ENCODE results near the gene MYORG. TPM values are rescaled to one million over a fixed set of nuclear protein-coding genes. Genes with fewer than 3 reads are reported as not detected.

The MYORG gene
- total and polyA plus RNA-seq, 9 of the 15 experiments (the other 6 are each of a cell fraction or from before 2014, with no cell fraction given): 0.06 to 0.82 (median 0.18) TPM

GRCh38 chr9:34419716-34420504 lies 43.2 kb upstream of the MYORG start:
- no peaks in the 10 kb centered on the region for H3K36me3 ChIP-seq (ENCODE audit: control insufficient read depth, insufficient read depth, low read length)
- no TSS peak for BruUV-seq (replicated peaks)
- H3K9me3 ChIP-seq (replicated peaks; ENCODE audit: control insufficient read depth, insufficient read depth, low read depth, low read length): no peaks in the 10 kb centered on the region
- ChIA-PET CTCF (ENCODE audit: low intra/inter-chr PET ratio) (no interaction called here), POLR2A (interaction anchor here (0.6 to 1.1 kb wide), 4 partner anchors 9 to 245 kb away, joined by 3 to 4 read pairs (median 4); no protein-coding TSS in a partner anchor)
- peaks cover 4% of the 10 kb centered on the region; the same call in 1 of the 2 replicates for H4K20me1 ChIP-seq (replicated peaks; ENCODE audit: control insufficient read depth, insufficient read depth, low read length)
- intact Hi-C loops (cut with micrococcal nuclease): no loop called here
- ATAC-seq: no peak
- in situ Hi-C loops (cut with MboI): loop anchor here (10.0 kb wide), 1 partner anchor 75 kb away; no protein-coding TSS in a partner anchor
- no peaks in the 10 kb centered on the region for H3K79me2 ChIP-seq (ENCODE audit: control insufficient read depth, insufficient read depth, low read length)
- no peak overlapping the region for H3K9ac ChIP-seq (ENCODE audit: insufficient read depth in 1 of 2, low read depth in 2 of 2, low read length in 2 of 2)
- H3K27me3 ChIP-seq (ENCODE audit: control insufficient read depth in 2 of 2, insufficient read depth in 2 of 2, low read length in 2 of 2): no peaks in the 10 kb centered on the region
- H3K27ac ChIP-seq (ENCODE audit: extremely low read depth, low read depth, low read length): no peak overlapping the region
- no peak overlapping the region for H2AFZ ChIP-seq (ENCODE audit: low read depth, low read length)
- no peak overlapping the region for H3K4me2 ChIP-seq (ENCODE audit: insufficient read depth, low read length)
- 8% methylated on average over 4 of the region's 4 CpGs for whole genome bisulfite sequencing (ENCODE audit: insufficient coverage, low coverage, missing lambda C conversion rate)
- DNase-seq (ENCODE audit: extremely low read depth in 1 of 4, low spot score in 3 of 4): no peak
- no peak overlapping the region for H3K4me3 ChIP-seq
- no peak for FAIRE-seq
- H3K4me1 ChIP-seq (replicated peaks in 1 of 2; ENCODE audit: control insufficient read depth in 2 of 2, insufficient read depth in 2 of 2, low read length in 2 of 2): no peaks in the 10 kb centered on the region
- H3K9me1 ChIP-seq (ENCODE audit: control insufficient read depth, insufficient read depth, low read length): no peaks in the 10 kb centered on the region
- no peak for TF ChIP-seq NR1H2 (CRISPR knock-in tag; IDR thresholded peaks at IDR 0.05)
- no peak for TF ChIP-seq SOX6 (IDR thresholded peaks at IDR 0.05)
- no peak for TF ChIP-seq CHAMP1 (IDR thresholded peaks at IDR 0.05)
- no peak for TF ChIP-seq ZHX1 (conservative IDR thresholded peaks at IDR 0.05; ENCODE audit: low read length)
- no peak for TF ChIP-seq ADNP (tag; IDR thresholded peaks at IDR 0.05)
- TF ChIP-seq ZNF551 (CRISPR knock-in tag; IDR thresholded peaks at IDR 0.05): no peak
- TF ChIP-seq TSHZ1 (CRISPR knock-in tag; IDR thresholded peaks at IDR 0.05): no peak
- TF ChIP-seq ZNF699 (CRISPR knock-in tag; IDR thresholded peaks at IDR 0.05; ENCODE audit: insufficient replicate concordance): no peak
- no peak for TF ChIP-seq ZKSCAN8 (CRISPR knock-in tag; IDR thresholded peaks at IDR 0.05)
- TF ChIP-seq IRF2 (CRISPR knock-in tag; IDR thresholded peaks at IDR 0.05): no peak
- no peak for TF ChIP-seq NFYB (IDR thresholded peaks at IDR 0.05; ENCODE audit: extremely low read depth, insufficient read length)
- no peak for TF ChIP-seq SRSF3 (IDR thresholded peaks at IDR 0.05; ENCODE audit: insufficient read depth, low read length)
- no peak for TF ChIP-seq STAT5B (CRISPR knock-in tag; IDR thresholded peaks at IDR 0.05)

Data from K562 (cell line).